Hematopoietic multipotent progenitor cell (in vitro differentiated cells): ENCODE results near the gene RFX1. TPM values are rescaled to one million over a fixed set of nuclear protein-coding genes. Genes with fewer than 3 reads are reported as not detected.

Source experiments
- DNase-seq, 3 donors: peaks; one replicate each; pipeline ENCODE4 v3.0.0-alpha.2; 2011 to 2015; ENCODE audit warnings: low read depth in 2 of 3, low spot score in 2 of 3
- total RNA-seq: library from RNA; depleted of rRNA; stranded (reverse); fragments of >200 nt; gene quantifications from one replicate; pipeline ENCODE4 v1.2.3, GENCODE V29; 2012

The RFX1 gene
- total RNA-seq, 1 donor, result 20.2 TPM

GRCh38 chr19:13997631-13997962 lies 8.5 kb downstream of the RFX1 start:
- no peak for DNase-seq

GRCh38 chr19:13996928-13997630 lies 9.0 kb downstream of the RFX1 start:
- no peak for DNase-seq

- no peak for DNase-seq
Observed at GRCh38 chr19:13995878-13996765, 10.0 kb downstream of the RFX1 start.

GRCh38 chr19:13995017-13995728 lies 10.9 kb downstream of the RFX1 start:
- DNase-seq, result no peak

GRCh38 chr19:13993590-13994300 lies 12.4 kb downstream of the RFX1 start:
- DNase-seq, result no peak

- no peak for DNase-seq
Observed at GRCh38 chr19:13992025-13992424, 14.1 kb downstream of the RFX1 start.

- no peak for DNase-seq
Observed at GRCh38 chr19:13990085-13990484, 16.0 kb downstream of the RFX1 start.

GRCh38 chr19:13989487-13989886 lies 16.6 kb downstream of the RFX1 start:
- no peak for DNase-seq

GRCh38 chr19:13987101-13987890 lies 18.8 kb downstream of the RFX1 start:
- no peak for DNase-seq

GRCh38 chr19:13986348-13986904 lies 19.7 kb downstream of the RFX1 start:
- DNase-seq, result peak; percentile 96 to 98 (median 98)

- DNase-seq, result no peak
Observed at GRCh38 chr19:13985771-13986347, 20.3 kb downstream of the RFX1 start.

GRCh38 chr19:13984875-13985741 lies 21.0 kb downstream of the RFX1 start:
- no peak for DNase-seq

- DNase-seq, result no peak
Observed at GRCh38 chr19:13984186-13984585, 21.9 kb downstream of the RFX1 start.

GRCh38 chr19:13983213-13983889 lies 22.8 kb downstream of the RFX1 start:
- no peak for DNase-seq

- no peak for DNase-seq
Observed at GRCh38 chr19:13982773-13983172, 23.3 kb downstream of the RFX1 start.

- DNase-seq, result no peak
Observed at GRCh38 chr19:13981988-13982501, 24.1 kb downstream of the RFX1 start.

GRCh38 chr19:13981467-13981866 lies 24.7 kb downstream of the RFX1 start:
- DNase-seq, result no peak

- no peak for DNase-seq
Observed at GRCh38 chr19:13981021-13981420, 25.1 kb downstream of the RFX1 start.
